CD1c-positive myeloid dendritic cell (primary cell): ENCODE results near the gene GYPA.
"Not testable (repeated sequence)": the region's sequence is repeated elsewhere in the genome, so short reads cannot be mapped to it uniquely, and the experiment has no call there.

Experiments used
- DNase-seq: peaks from one replicate; pipeline ENCODE4 v3.0.0-alpha.2; 2016; ENCODE audit errors: extremely low spot score

Gene GYPA

GRCh38 chr4:144129336-144129875 is 11.1 kb downstream of the GYPA start:
- DNase-seq = not testable (repeated sequence)

GRCh38 chr4:144128709-144129320 is 11.7 kb downstream of the GYPA start:
- not testable (repeated sequence) for DNase-seq

GRCh38 chr4:144125109-144125508 is 15.4 kb downstream of the GYPA start:
- DNase-seq = not testable (repeated sequence)

- DNase-seq = not testable (repeated sequence)
These were observed 16.4 kb downstream of the GYPA start for GRCh38 chr4:144123982-144124635.

- DNase-seq = not testable (repeated sequence)
These were observed 17.2 kb downstream of the GYPA start for GRCh38 chr4:144123269-144123668.

GRCh38 chr4:144119752-144120151 is 20.8 kb downstream of the GYPA start:
- not testable (repeated sequence) for DNase-seq

- no peak for DNase-seq
These were observed 25.0 kb downstream of the GYPA start for GRCh38 chr4:144115519-144115918.

DNA sequence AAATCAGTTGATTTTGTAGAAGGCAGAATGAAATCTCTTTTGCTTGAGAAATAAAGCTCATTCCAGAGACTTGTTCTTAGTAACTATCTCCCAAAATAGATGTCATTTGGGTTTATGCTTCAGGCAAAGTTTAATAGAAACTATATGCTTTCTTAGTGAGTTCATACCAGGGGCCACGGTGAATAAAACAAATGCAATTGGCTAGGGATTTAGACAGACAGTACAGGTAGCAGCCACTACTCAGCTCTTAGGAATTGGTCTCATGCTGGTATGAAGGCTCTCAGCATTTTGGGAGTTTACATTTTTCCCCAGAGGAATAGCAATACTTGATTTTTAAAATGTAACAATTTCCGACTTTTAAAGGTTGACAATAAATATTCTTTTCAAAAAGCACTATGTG is 27.0 kb downstream of the GYPA start:
- DNase-seq = no peak

GRCh38 chr4:144104509-144105130 is 35.9 kb downstream of the GYPA start:
- DNase-seq = no peak

- DNase-seq = not testable (repeated sequence)
These were observed 42.7 kb downstream of the GYPA start for GRCh38 chr4:144097776-144098175.

DNA sequence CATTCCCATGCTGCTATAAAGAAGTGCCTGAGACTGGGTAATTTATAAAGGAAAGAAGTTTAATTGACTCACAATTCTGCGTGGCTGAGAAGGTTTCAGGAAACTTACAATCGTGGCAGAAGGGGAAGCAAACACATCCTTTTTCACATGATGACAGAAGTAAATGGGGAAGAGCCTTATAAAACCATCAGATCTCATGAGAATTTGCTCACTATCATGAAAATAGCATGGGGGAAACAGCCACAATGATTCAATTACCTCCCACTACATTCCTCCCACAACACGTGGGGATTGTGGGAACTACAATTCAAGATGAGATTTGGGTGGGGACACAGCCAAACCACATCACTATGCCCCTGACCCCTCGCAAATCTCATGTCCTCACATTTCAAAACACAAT is 46.5 kb downstream of the GYPA start:
- DNase-seq = peak; percentile 25

- DNase-seq = not testable (repeated sequence)
These were observed 49.3 kb downstream of the GYPA start for GRCh38 chr4:144091181-144091580.

GRCh38 chr4:144090744-144091143 is 49.8 kb downstream of the GYPA start:
- DNase-seq = no peak

DNA sequence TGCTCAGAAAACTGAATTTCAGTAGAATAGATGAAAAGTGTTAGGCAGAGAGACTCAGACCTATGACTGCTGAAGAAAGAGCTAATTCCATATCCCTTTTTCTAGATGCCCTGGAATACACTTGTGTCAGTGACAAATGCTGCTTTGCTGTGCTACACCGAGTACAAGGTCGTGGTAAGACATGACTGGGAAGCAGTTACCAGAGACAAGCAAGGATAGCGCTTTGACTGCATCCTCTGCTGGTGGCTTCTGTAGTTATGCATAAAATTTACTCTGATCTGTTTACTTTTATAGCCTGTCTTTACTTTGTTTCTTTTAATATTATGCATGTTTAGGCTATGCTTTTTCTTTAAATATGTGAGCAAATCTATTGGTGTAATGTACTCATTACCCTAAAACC is 58.5 kb downstream of the GYPA start:
- DNase-seq = not testable (repeated sequence)

DNA sequence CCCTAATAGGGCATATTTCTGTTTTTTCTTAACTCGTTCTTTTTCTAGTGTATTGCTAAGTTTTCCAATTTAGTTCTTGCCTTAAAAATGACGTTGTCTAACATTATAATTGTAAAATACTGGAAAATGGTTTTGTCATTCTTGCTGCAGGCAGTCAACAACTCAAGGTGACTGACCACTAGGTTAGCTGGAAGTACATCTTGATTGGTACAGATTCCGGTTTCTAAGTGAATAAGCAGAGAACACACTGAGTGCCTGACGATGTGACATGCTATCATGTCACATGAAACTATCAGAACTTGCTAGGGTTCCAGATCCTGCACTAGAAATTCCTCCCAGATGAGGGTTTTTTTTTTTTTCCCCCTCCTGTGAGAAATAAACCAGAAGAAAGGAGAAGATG is 60.4 kb downstream of the GYPA start:
- DNase-seq = not testable (repeated sequence)

DNA sequence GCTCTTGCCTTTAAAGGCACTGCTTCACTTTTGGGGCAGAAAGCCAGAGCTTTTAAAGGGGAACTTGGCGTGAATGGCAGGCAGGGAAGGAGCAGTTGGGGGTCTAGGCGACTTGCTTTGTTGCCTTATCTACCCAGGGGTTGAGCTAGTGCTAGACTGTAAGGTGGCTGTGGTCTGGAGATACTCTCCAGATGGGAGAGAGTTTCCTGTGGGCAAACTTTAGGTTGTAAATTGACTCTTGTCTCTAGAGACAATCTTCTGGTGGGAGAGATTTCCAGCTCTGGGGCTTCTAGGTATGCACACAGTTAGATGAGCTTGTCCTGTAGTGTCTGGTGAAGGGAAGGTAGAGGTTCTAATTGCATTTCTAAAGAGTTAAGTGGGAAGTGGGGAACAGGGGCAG is 61.8 kb downstream of the GYPA start:
- DNase-seq = not testable (repeated sequence)

DNA sequence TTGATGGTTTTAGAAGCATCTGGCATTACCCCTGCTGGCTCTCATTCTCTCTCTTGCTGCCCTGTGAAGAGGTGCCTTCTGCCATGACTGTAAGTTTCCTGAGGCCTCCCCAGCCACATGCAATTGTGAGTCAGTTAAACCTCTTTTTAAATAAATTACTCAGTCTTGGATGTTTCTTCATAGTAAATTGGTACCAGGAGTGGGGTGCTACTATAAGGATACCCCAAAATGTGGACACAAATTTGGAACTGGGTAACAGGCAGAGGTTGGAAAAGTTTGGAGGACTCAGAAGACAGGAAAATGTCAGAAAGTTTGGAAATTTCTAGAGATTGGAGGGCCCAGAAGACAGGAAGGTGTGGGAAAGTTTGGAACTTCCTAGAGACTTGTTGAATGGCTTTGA is 79.0 kb downstream of the GYPA start:
- DNase-seq = not testable (repeated sequence)

DNA sequence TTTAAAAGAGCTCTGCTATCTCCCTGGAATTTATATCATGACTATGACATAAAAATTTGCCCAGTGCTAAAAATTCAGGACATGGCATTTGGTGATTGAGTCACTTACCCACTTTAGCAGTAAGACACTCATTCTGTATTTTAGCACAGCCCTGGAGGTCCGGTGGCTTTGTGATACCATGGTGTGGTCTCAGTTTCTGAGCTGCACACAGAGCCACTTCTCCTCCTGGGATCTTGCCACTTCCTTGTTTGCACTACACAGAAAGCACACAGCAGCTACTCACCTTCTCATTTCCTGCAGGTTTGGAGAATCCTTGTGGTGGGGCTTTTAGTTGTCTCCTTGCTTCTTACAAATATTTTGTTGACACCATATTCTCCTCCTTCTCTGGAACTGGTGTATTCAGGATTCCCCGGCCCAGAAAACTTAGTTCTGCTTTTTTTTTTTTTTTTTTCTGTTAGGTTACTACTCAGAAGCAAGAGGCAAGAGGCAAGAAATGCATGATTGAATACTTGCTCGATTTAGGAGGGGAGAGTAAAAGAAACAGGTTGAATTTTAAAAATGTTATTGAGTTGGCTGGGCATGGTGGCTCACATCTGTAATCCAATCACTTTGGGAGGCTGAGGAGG is 80.2 kb downstream of the GYPA start:
- DNase-seq = peak; percentile 2
